Trophoblast cell (in vitro differentiated cells and primary cell): ENCODE data around the gene RRP7A.
A peak's percentile ranks its signal among the peaks of the same experiment; 100 is the strongest.

Source experiments
- DNase-seq, 2 donors: peaks; one replicate each; pipeline ENCODE4 v3.0.0-alpha.2; 2016
- H2AFZ ChIP-seq: 2 replicates; pipeline ENCODE4 v1.6.1; 2013; ENCODE audit warnings: low read length, moderate library complexity, mild to moderate bottlenecking; ENCODE audit not compliant: insufficient read depth, poor library complexity
- H2AK5ac ChIP-seq: 2 replicates; pipeline ENCODE4 v1.6.1; 2013; ENCODE audit warnings: mild to moderate bottlenecking, low read length
- H2BK120ac ChIP-seq: 2 replicates; pipeline ENCODE4 v1.6.1; 2013; ENCODE audit warnings: low read length, mild to moderate bottlenecking, moderate library complexity; ENCODE audit not compliant: insufficient read depth, poor library complexity
- H2BK12ac ChIP-seq: 2 replicates; pipeline ENCODE4 v1.6.1; 2013; ENCODE audit warnings: mild to moderate bottlenecking, low read length, moderate library complexity
- H2BK5ac ChIP-seq: 2 replicates; pipeline ENCODE4 v1.6.1; 2013; ENCODE audit warnings: low read length, low read depth, moderate library complexity, mild to moderate bottlenecking; ENCODE audit not compliant: poor library complexity
- H3K14ac ChIP-seq: 2 replicates; pipeline ENCODE4 v1.6.1; 2013; ENCODE audit warnings: mild to moderate bottlenecking, low read length
- H3K18ac ChIP-seq: 2 replicates; pipeline ENCODE4 v1.6.1; 2013; ENCODE audit warnings: mild to moderate bottlenecking, low read length
- H3K23ac ChIP-seq: 2 replicates; pipeline ENCODE4 v1.6.1; 2013; ENCODE audit warnings: low read length
- H3K27ac ChIP-seq: 2 replicates; pipeline ENCODE4 v1.5.1; 2013; ENCODE audit warnings: low read depth, mild to moderate bottlenecking, inconsistent platforms, low read length, moderate library complexity
- H3K27me3 ChIP-seq: 2 replicates; pipeline ENCODE4 v1.6.1; 2013; ENCODE audit warnings: inconsistent platforms, mild to moderate bottlenecking, low read length, moderate library complexity; ENCODE audit not compliant: insufficient read depth
- H3K36me3 ChIP-seq, 2 experiments: 1 replicate in 1 of 2; 2 replicates in 1 of 2; pipeline ENCODE4 v1.6.1; 2013; ENCODE audit warnings: low read length in 2 of 2, mild to moderate bottlenecking in 2 of 2, moderate library complexity in 1 of 2; ENCODE audit not compliant: insufficient read depth in 2 of 2, control insufficient read depth in 1 of 2
- H3K4ac ChIP-seq: 2 replicates; pipeline ENCODE4 v1.6.1; 2013; ENCODE audit warnings: low read depth, mild to moderate bottlenecking, low read length, moderate library complexity
- H3K4me1 ChIP-seq, 2 experiments: 1 replicate in 1 of 2; 2 replicates in 1 of 2; pipeline ENCODE4 v1.6.1; 2013; ENCODE audit warnings: low read length in 2 of 2, mild to moderate bottlenecking in 2 of 2, moderate library complexity in 1 of 2; ENCODE audit not compliant: insufficient read depth in 2 of 2, control insufficient read depth in 1 of 2
- H3K4me2 ChIP-seq: 2 replicates; pipeline ENCODE4 v1.6.1; 2013; ENCODE audit warnings: inconsistent platforms, mild to moderate bottlenecking, low read length, moderate library complexity
- H3K4me3 ChIP-seq: 2 replicates; pipeline ENCODE4 v1.5.1; 2013; ENCODE audit warnings: mild to moderate bottlenecking, low read depth, low read length, inconsistent platforms
- H3K79me1 ChIP-seq: one replicate; pipeline ENCODE4 v1.6.1; 2013; ENCODE audit warnings: low read length
- H3K79me2 ChIP-seq: 2 replicates; pipeline ENCODE4 v1.6.1; 2013; ENCODE audit warnings: low read length, mild to moderate bottlenecking; ENCODE audit not compliant: control insufficient read depth, insufficient read depth, poor library complexity
- H3K9ac ChIP-seq: 2 replicates; pipeline ENCODE4 v1.6.1; 2013; ENCODE audit warnings: mild to moderate bottlenecking, low read length
- H3K9me3 ChIP-seq: 2 replicates; pipeline ENCODE4 v1.6.1; 2013; ENCODE audit warnings: low read depth, mild to moderate bottlenecking, control low read depth, inconsistent platforms, low read length; ENCODE audit not compliant: insufficient read depth
- H4K12ac ChIP-seq: 2 replicates; pipeline ENCODE4 v1.6.1; 2013; ENCODE audit warnings: low read depth, mild to moderate bottlenecking, low read length, moderate library complexity
- H4K8ac ChIP-seq: 2 replicates; pipeline ENCODE4 v1.6.1; 2013; ENCODE audit warnings: low read depth, mild to moderate bottlenecking, low read length, moderate library complexity
- H4K91ac ChIP-seq: one replicate; pipeline ENCODE4 v1.6.1; 2013; ENCODE audit warnings: low read depth, mild to moderate bottlenecking, low read length, moderate library complexity
- WGBS: extraction: QIAGEN DNeasy Blood & Tissue Kit; methylation state at CpG from one replicate; pipeline ENCODE4 v1.1.7; 2013; ENCODE audit warnings: missing lambda C conversion rate; ENCODE audit not compliant: insufficient read length, insufficient coverage; ENCODE audit errors: extremely low coverage; 5-methylcytosine and 5-hydroxymethylcytosine counted together

The RRP7A gene

DNA sequence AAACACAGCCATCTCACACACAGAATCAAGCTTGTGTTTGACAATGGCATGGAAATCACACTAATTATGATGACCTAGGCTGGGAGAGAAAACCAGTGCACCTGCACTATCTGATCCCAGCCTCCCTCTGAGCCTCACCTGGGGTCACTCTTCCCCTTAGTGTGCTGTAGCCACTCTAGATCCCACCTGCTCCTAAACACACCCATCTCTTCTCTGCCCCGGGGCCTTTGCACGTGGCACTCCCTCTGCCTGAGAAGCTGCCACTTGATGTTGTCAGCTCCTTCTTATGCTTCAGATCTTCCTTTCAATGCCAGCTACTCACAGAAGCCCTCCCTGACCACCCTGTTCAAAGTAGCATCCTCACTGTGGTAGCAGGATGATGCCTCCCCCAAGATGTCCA lies 44.5 kb downstream of the RRP7A start:
- Histone ChIP-seq H2BK120ac (no peak overlapping the region), H3K23ac (no peak overlapping the region), H4K8ac (no peak overlapping the region), H3K4ac (no peak overlapping the region), H3K9me3 (peaks cover 3% of the 10 kb centered on the region), H2BK12ac (no peak overlapping the region), H3K4me2 (no peak overlapping the region), H3K79me2 (no peaks in the 10 kb centered on the region), H2AK5ac (no peak overlapping the region), H3K14ac (no peak overlapping the region), H2BK5ac (no peak overlapping the region), H3K4me1 (no peaks in the 10 kb centered on the region), H3K36me3 (no peaks in the 10 kb centered on the region), H2AFZ (no peak overlapping the region), H3K9ac (no peak overlapping the region), H3K79me1 (no peaks in the 10 kb centered on the region), H4K91ac (no peak overlapping the region), H3K27ac (no peak overlapping the region), H3K4me3 (peak overlapping the region; percentile 32), H3K27me3 (no peaks in the 10 kb centered on the region), H3K18ac (no peak overlapping the region), H4K12ac (no peak overlapping the region)
- no peak for DNase-seq
- WGBS: no CpG with 5 or more reads among the region's 2 CpGs

DNA sequence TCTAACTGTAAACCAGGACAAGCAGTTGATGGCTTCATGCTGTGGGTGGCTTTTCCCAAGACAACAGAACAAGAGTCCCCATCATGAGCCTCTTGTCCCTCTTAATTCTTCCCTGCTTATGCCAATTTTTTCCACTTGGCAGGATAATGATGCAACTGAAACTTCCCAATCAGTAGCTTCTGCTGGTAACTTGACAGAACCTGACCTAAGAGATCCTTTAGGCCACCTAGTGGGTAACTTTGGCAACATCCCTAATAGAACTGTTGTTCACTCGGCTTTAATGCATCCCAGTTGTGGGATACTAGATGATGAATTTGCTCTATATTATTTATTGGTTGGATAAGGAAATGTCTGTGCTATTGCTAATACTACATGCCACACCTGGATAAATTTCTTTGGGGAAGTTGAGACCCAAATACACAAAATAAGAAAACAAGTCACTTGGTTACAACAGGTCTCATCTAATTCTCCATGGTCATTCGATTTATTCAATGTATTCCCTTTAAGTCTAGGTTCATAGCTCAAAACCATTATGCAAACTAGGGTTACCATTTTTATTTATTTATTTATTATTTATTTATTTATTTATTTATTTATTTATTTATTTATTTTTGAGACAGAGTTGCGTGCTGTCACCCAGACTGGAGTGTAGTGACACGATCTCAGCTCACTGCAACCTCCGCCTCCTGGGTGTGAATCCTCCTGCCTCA lies 46.0 kb downstream of the RRP7A start:
- Histone ChIP-seq H3K9ac (no peak overlapping the region), H3K9me3 (peaks cover 3% of the 10 kb centered on the region), H3K4ac (no peak overlapping the region), H3K79me1 (no peaks in the 10 kb centered on the region), H3K14ac (no peak overlapping the region), H3K27me3 (no peaks in the 10 kb centered on the region), H2BK5ac (no peak overlapping the region), H3K4me3 (no peak overlapping the region), H4K8ac (no peak overlapping the region), H3K79me2 (no peaks in the 10 kb centered on the region), H4K12ac (no peak overlapping the region), H2AK5ac (no peak overlapping the region), H3K27ac (no peak overlapping the region), H2AFZ (no peak overlapping the region), H4K91ac (no peak overlapping the region), H3K4me2 (no peak overlapping the region), H3K36me3 (no peaks in the 10 kb centered on the region), H2BK12ac (no peak overlapping the region), H3K18ac (no peak overlapping the region), H3K23ac (no peak overlapping the region), H3K4me1 (no peaks in the 10 kb centered on the region), H2BK120ac (no peak overlapping the region)
- DNase-seq: peak; percentile 40 to 85
- WGBS: no CpG with 5 or more reads among the region's 5 CpGs

DNA sequence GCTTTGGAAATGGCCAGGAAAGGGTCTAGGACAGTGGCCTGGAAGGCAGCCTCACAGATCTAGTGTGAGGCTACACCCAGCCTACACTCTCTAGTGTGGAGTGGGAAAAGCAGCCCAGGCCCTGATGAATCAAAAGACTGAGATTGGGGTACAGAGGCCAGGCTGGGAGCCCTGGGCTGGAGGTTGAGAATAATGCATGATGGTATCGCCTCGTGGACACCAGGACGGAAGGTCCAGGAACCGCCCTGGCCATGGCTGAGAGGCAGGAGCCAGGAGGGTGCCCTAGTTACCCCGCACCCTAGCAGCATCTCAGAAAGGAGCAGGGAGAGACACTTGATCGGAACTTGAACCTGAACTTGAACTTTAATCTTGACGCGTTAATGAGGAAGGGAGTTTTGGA lies 46.9 kb downstream of the RRP7A start:
- Histone ChIP-seq H4K8ac (no peak overlapping the region), H3K23ac (no peak overlapping the region), H3K9ac (no peak overlapping the region), H2BK12ac (no peak overlapping the region), H3K4ac (no peak overlapping the region), H2AFZ (no peak overlapping the region), H3K4me3 (no peak overlapping the region), H3K79me2 (no peaks in the 10 kb centered on the region), H2BK120ac (no peak overlapping the region), H4K12ac (no peak overlapping the region), H3K9me3 (peaks cover 3% of the 10 kb centered on the region), H3K4me1 (no peaks in the 10 kb centered on the region), H4K91ac (no peak overlapping the region), H3K27me3 (no peaks in the 10 kb centered on the region), H2BK5ac (no peak overlapping the region), H3K14ac (no peak overlapping the region), H3K4me2 (no peak overlapping the region), H3K18ac (no peak overlapping the region), H3K36me3 (no peaks in the 10 kb centered on the region), H3K27ac (no peak overlapping the region), H2AK5ac (no peak overlapping the region), H3K79me1 (no peaks in the 10 kb centered on the region)
- no CpG with 5 or more reads among the region's 8 CpGs for WGBS
- DNase-seq: no peak

DNA sequence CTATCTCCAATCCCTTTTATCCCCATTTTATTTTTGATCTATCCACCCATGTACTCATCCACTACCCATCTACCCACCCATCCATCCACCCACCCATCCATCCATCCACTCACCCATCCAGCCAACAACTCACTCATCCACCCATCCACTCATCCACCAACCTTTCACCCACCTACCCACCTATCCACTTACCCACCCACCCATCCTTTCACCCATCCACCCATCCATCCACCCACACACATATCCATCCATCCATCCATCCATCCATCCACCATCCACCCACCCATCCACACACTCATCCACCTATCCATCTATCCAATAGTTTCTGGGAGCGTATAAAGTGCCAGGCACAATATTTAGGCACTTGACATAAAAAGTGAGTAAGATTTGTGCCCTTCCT lies 48.2 kb downstream of the RRP7A start:
- H3K27ac ChIP-seq: no peak overlapping the region
- no peak overlapping the region for H2BK5ac ChIP-seq
- no peak overlapping the region for H2AFZ ChIP-seq
- H4K91ac ChIP-seq: no peak overlapping the region
- H3K4me2 ChIP-seq: no peak overlapping the region
- H3K9me3 ChIP-seq: peaks cover 3% of the 10 kb centered on the region
- H3K4me3 ChIP-seq: no peak overlapping the region
- no peak overlapping the region for H3K9ac ChIP-seq
- H3K14ac ChIP-seq: no peak overlapping the region
- no peak overlapping the region for H2AK5ac ChIP-seq
- no peak overlapping the region for H3K18ac ChIP-seq
- H3K4me1 ChIP-seq: no peaks in the 10 kb centered on the region
- WGBS: no CpG with 5 or more reads among the region's 1 CpG
- no peak for DNase-seq
- H3K79me1 ChIP-seq: no peaks in the 10 kb centered on the region
- no peak overlapping the region for H3K23ac ChIP-seq
- no peak overlapping the region for H2BK120ac ChIP-seq
- no peak overlapping the region for H4K12ac ChIP-seq
- no peak overlapping the region for H2BK12ac ChIP-seq
- H3K27me3 ChIP-seq: no peaks in the 10 kb centered on the region
- no peaks in the 10 kb centered on the region for H3K79me2 ChIP-seq
- H3K4ac ChIP-seq: no peak overlapping the region
- H4K8ac ChIP-seq: no peak overlapping the region
- H3K36me3 ChIP-seq: no peaks in the 10 kb centered on the region
